Panc1 (cell line): ENCODE results near the gene PIK3AP1.

Experiments used
- POLR2AphosphoS5 ChIP-seq: IDR thresholded peaks from 2 replicates; pipeline ENCODE4 v1.6.1; 2012; ENCODE audit warnings: mild to moderate bottlenecking, low read depth, low read length, moderate library complexity
- SIN3A ChIP-seq: IDR thresholded peaks from 2 replicates; pipeline ENCODE4 v1.6.1; 2012; ENCODE audit warnings: low read depth, mild to moderate bottlenecking, low read length, moderate library complexity, borderline replicate concordance; ENCODE audit not compliant: insufficient read depth
- TCF7L2 ChIP-seq: IDR thresholded peaks from 2 replicates; pipeline ENCODE4 v1.6.1; 2011; ENCODE audit warnings: mild to moderate bottlenecking, low read depth, low read length, inconsistent platforms
- TF ChIP-seq, protein P1 (sequence below): fragments of 450-650 bp; IDR thresholded peaks from 2 replicates; pipeline ENCODE4 v1.5.1; 2017; ENCODE audit warnings: mild to moderate bottlenecking

- TF ChIP-seq, protein P1, sequence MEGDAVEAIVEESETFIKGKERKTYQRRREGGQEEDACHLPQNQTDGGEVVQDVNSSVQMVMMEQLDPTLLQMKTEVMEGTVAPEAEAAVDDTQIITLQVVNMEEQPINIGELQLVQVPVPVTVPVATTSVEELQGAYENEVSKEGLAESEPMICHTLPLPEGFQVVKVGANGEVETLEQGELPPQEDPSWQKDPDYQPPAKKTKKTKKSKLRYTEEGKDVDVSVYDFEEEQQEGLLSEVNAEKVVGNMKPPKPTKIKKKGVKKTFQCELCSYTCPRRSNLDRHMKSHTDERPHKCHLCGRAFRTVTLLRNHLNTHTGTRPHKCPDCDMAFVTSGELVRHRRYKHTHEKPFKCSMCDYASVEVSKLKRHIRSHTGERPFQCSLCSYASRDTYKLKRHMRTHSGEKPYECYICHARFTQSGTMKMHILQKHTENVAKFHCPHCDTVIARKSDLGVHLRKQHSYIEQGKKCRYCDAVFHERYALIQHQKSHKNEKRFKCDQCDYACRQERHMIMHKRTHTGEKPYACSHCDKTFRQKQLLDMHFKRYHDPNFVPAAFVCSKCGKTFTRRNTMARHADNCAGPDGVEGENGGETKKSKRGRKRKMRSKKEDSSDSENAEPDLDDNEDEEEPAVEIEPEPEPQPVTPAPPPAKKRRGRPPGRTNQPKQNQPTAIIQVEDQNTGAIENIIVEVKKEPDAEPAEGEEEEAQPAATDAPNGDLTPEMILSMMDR = no peak
- no peak for TF ChIP-seq POLR2AphosphoS5
- TF ChIP-seq TCF7L2 = no peak
- no peak for TF ChIP-seq SIN3A
Measured at GRCh38 chr10:96636551-96636950, 83.8 kb downstream of the PIK3AP1 start.
